ENCODE measurements around the gene PTPRM.

The PTPRM gene

GRCh38 chr18:7807936-7808453, 240.9 kb downstream of the PTPRM start:
- no peak for DNase-seq (ENCODE audit: low read depth)

GRCh38 chr18:7808992-7809391, 241.9 kb downstream of the PTPRM start:
- no peak for DNase-seq (ENCODE audit: low read depth)

- no peak for DNase-seq (ENCODE audit: low read depth)
Observed at GRCh38 chr18:7809455-7809854, 242.3 kb downstream of the PTPRM start.

- no peak for DNase-seq (ENCODE audit: low read depth)
Observed at GRCh38 chr18:7809978-7810377, 242.9 kb downstream of the PTPRM start.

- no peak for DNase-seq (ENCODE audit: low read depth)
Observed at GRCh38 chr18:7812431-7813063, 245.4 kb downstream of the PTPRM start.

GRCh38 chr18:7813131-7813530, 246.0 kb downstream of the PTPRM start:
- no peak for DNase-seq (ENCODE audit: low read depth)

- DNase-seq (ENCODE audit: low read depth) = no peak
Observed at GRCh38 chr18:7814754-7815315, 247.7 kb downstream of the PTPRM start.

GRCh38 chr18:7815787-7816186, 248.7 kb downstream of the PTPRM start:
- DNase-seq (ENCODE audit: low read depth) = no peak

- DNase-seq (ENCODE audit: low read depth) = no peak
Observed at GRCh38 chr18:7817575-7818230, 250.6 kb downstream of the PTPRM start.

- no peak for DNase-seq (ENCODE audit: low read depth)
Observed at GRCh38 chr18:7821784-7822183, 254.7 kb downstream of the PTPRM start.

- DNase-seq (ENCODE audit: low read depth) = no peak
Observed at GRCh38 chr18:7822435-7823331, 255.6 kb downstream of the PTPRM start.

- no peak for DNase-seq (ENCODE audit: low read depth)
Observed at GRCh38 chr18:7824970-7825369, 257.9 kb downstream of the PTPRM start.

GRCh38 chr18:7830468-7830867, 263.4 kb downstream of the PTPRM start:
- DNase-seq (ENCODE audit: low read depth) = no peak

- no peak for DNase-seq (ENCODE audit: low read depth)
Observed at GRCh38 chr18:7839548-7839947, 272.4 kb downstream of the PTPRM start.

- DNase-seq (ENCODE audit: low read depth) = no peak
Observed at GRCh38 chr18:7840411-7840810, 273.3 kb downstream of the PTPRM start.

- no peak for DNase-seq (ENCODE audit: low read depth)
Observed at GRCh38 chr18:7844017-7844416, 276.9 kb downstream of the PTPRM start.

GRCh38 chr18:7844418-7844817, 277.3 kb downstream of the PTPRM start:
- DNase-seq (ENCODE audit: low read depth) = no peak

GRCh38 chr18:7846335-7846734, 279.2 kb downstream of the PTPRM start:
- no peak for DNase-seq (ENCODE audit: low read depth)

GRCh38 chr18:7847357-7848053, 280.4 kb downstream of the PTPRM start:
- no peak for DNase-seq (ENCODE audit: low read depth)

- no peak for DNase-seq (ENCODE audit: low read depth)
Observed at GRCh38 chr18:7848054-7848412, 280.9 kb downstream of the PTPRM start.

- DNase-seq (ENCODE audit: low read depth) = no peak
Observed at GRCh38 chr18:7850446-7850845, 283.3 kb downstream of the PTPRM start.

GRCh38 chr18:7855028-7855427, 287.9 kb downstream of the PTPRM start:
- no peak for DNase-seq (ENCODE audit: low read depth)

Data from stimulated activated CD8-positive, alpha-beta memory T cell treated with anti-CD3 and anti-CD28 coated beads, Interleukin-7, amount 100 ng/mL, for 24 hours (primary cell).